Heart left ventricle (tissue), 13 donors: ENCODE data around the gene SHISA5.

Experiments
- CTCF ChIP-seq, 12 donors: fragments of 200-600 bp; sonication (generic) in 4 of 12; IDR thresholded peaks; one replicate each; pipeline versions ENCODE4 v1.5.0 to v1.8.0; 2018 to 2022; ENCODE audit warnings: antibody characterized with exemption in 12 of 12, mild to moderate bottlenecking in 5 of 12
- POLR2A ChIP-seq, 2 donors: fragments of 450-650 bp; IDR thresholded peaks; one replicate each; pipeline ENCODE4 v1.6.1; 2017; ENCODE audit warnings: antibody characterized with exemption in 2 of 2, mild to moderate bottlenecking in 2 of 2, moderate library complexity in 2 of 2
- donor health status: ischemic (EF 13 %, LVEDD 7.1; RV severe dilation, severe dysfunction).
- donor health status: DM: no; HTN: yes; CAD: no.
- donor health status: DM: no; HTN: no; CAD: no.
- donor health status: ischemic (EF 25% LVEDD 6.9; RV normal size, moderate dysfunction).
- donor health status: ischemic (EF 25% LVEDD 5.7; RV mildly dilated, moderate dysfunction).
- donor health status: ischemic (EF 35%, LVEDD 5.7; RV mildly dilated, moderate dysfunction).
- donor health status: nonischemic (EF 11% LVEDD 7.7; RV severe dilation, severe dysfunction).
- donor health status: DM: yes; HTN: yes; CAD: no.
- donor health status: PGD.
- donor health status: ischemic (EF 29% LVEDD 5.4; RV normal size, mild dysfunction).
- donor health status: nonischemic (EF 23%, LVEDD 6.1; RV moderate dilation, normal function).

GRCh38 chr3:48451270-48451669, 52.7 kb downstream of the SHISA5 start:
- TF ChIP-seq CTCF (IDR thresholded peaks at IDR 0.05) (no peak), POLR2A (IDR thresholded peaks at IDR 0.05) (no peak)
